H9 (cell line): ENCODE measurements around the gene ADIPOR1. TPM values are rescaled to one million over a fixed set of nuclear protein-coding genes. Genes with fewer than 3 reads are reported as not detected.

Experiments
- DNase-seq: peaks from one replicate; pipeline ENCODE4 v3.0.0-alpha.2; 2017
- H2AFZ ChIP-seq: one replicate; pipeline ENCODE4 v1.6.1; 2013; ENCODE audit warnings: mild to moderate bottlenecking, low read length, control low read depth, moderate library complexity
- H2AK5ac ChIP-seq: 2 replicates; pipeline ENCODE4 v1.6.1; 2013; ENCODE audit warnings: low read length, control low read depth, mixed read lengths; ENCODE audit not compliant: insufficient read length
- H2BK120ac ChIP-seq: one replicate; pipeline ENCODE4 v1.6.1; 2013; ENCODE audit warnings: low read depth, mild to moderate bottlenecking, low read length, control low read depth, inconsistent platforms; ENCODE audit not compliant: poor library complexity, severe bottlenecking
- H2BK12ac ChIP-seq: 2 replicates; pipeline ENCODE4 v1.6.1; 2013; ENCODE audit warnings: low read length, control low read depth, mixed read lengths, low read depth; ENCODE audit not compliant: insufficient read length
- H2BK15ac ChIP-seq: 2 replicates; pipeline ENCODE4 v1.6.1; 2013; ENCODE audit warnings: low read depth, low read length, control low read depth
- H2BK20ac ChIP-seq: one replicate; pipeline ENCODE4 v1.6.1; 2013; ENCODE audit warnings: low read depth, mild to moderate bottlenecking, low read length, control low read depth, inconsistent platforms; ENCODE audit not compliant: poor library complexity, severe bottlenecking
- H2BK5ac ChIP-seq: 2 replicates; pipeline ENCODE4 v1.6.1; 2013; ENCODE audit warnings: low read length, control low read depth, mixed read lengths; ENCODE audit not compliant: insufficient read length
- H3K14ac ChIP-seq: 2 replicates; pipeline ENCODE4 v1.6.1; 2013; ENCODE audit warnings: low read length, control low read depth; ENCODE audit not compliant: insufficient read depth
- H3K18ac ChIP-seq: 2 replicates; pipeline ENCODE4 v1.6.1; 2013; ENCODE audit warnings: low read depth, mild to moderate bottlenecking, mixed read lengths, low read length, control low read depth; ENCODE audit not compliant: insufficient read length
- H3K23ac ChIP-seq: 2 replicates; pipeline ENCODE4 v1.6.1; 2013; ENCODE audit warnings: low read length, control low read depth, mixed read lengths, low read depth; ENCODE audit not compliant: insufficient read length
- H3K23me2 ChIP-seq: 2 replicates; pipeline ENCODE4 v1.6.1; 2013; ENCODE audit warnings: low read depth, mild to moderate bottlenecking, mixed read lengths, low read length, control low read depth; ENCODE audit not compliant: insufficient read length, poor library complexity, severe bottlenecking
- H3K27ac ChIP-seq: 2 replicates; pipeline ENCODE4 v1.5.1; 2013; ENCODE audit warnings: low read length, control low read depth, mixed read lengths, low read depth; ENCODE audit not compliant: insufficient read length
- H3K27me3 ChIP-seq: 2 replicates; pipeline ENCODE4 v1.6.1; 2013; ENCODE audit warnings: low read length, control low read depth, inconsistent platforms; ENCODE audit not compliant: insufficient read depth
- H3K4ac ChIP-seq: 2 replicates; pipeline ENCODE4 v1.6.1; 2013; ENCODE audit warnings: low read depth, mild to moderate bottlenecking, control low read depth, inconsistent platforms, low read length, moderate library complexity
- H3K4me1 ChIP-seq: 2 replicates; pipeline ENCODE4 v1.6.1; 2013; ENCODE audit warnings: low read length, control low read depth, inconsistent platforms; ENCODE audit not compliant: insufficient read depth
- H3K4me2 ChIP-seq: 2 replicates; pipeline ENCODE4 v1.6.1; 2013; ENCODE audit warnings: low read length, control low read depth, mixed read lengths; ENCODE audit not compliant: insufficient read length, insufficient read depth
- H3K56ac ChIP-seq: 2 replicates; pipeline ENCODE4 v1.6.1; 2013; ENCODE audit warnings: low read depth, mild to moderate bottlenecking, mixed read lengths, low read length, control low read depth; ENCODE audit not compliant: insufficient read length
- H3K79me1 ChIP-seq: 2 replicates; pipeline ENCODE4 v1.6.1; 2013; ENCODE audit warnings: low read depth, mild to moderate bottlenecking, moderate library complexity, low read length, control low read depth, inconsistent platforms; ENCODE audit not compliant: insufficient read depth, poor library complexity, severe bottlenecking
- H3K79me2 ChIP-seq: 2 replicates; pipeline ENCODE4 v1.6.1; 2013; ENCODE audit warnings: low read length, control low read depth, inconsistent platforms; ENCODE audit not compliant: insufficient read depth
- H3K9ac ChIP-seq: 2 replicates; pipeline ENCODE4 v1.6.1; 2013; ENCODE audit warnings: low read length, control low read depth, mixed read lengths; ENCODE audit not compliant: insufficient read length; ENCODE audit errors: extremely low read depth
- H3K9me3 ChIP-seq: one replicate; pipeline ENCODE4 v1.6.1; 2013; ENCODE audit warnings: low read depth, low read length, inconsistent platforms; ENCODE audit not compliant: control insufficient read depth
- H3T11ph ChIP-seq: one replicate; pipeline ENCODE4 v1.6.1; 2013; ENCODE audit warnings: mild to moderate bottlenecking, low read length, control low read depth, inconsistent platforms
- H4K20me1 ChIP-seq: one replicate; pipeline ENCODE4 v1.6.1; 2013; ENCODE audit not compliant: control insufficient read depth, insufficient read length, insufficient read depth
- H4K5ac ChIP-seq: 2 replicates; pipeline ENCODE4 v1.6.1; 2013; ENCODE audit warnings: low read depth, mild to moderate bottlenecking, mixed read lengths, low read length, control low read depth; ENCODE audit not compliant: insufficient read length
- H4K8ac ChIP-seq: replicated peaks from 2 replicates; pipeline ENCODE4 v1.6.1; 2013; ENCODE audit warnings: low read length, control low read depth, mixed read lengths, low read depth; ENCODE audit not compliant: insufficient read length
- H4K91ac ChIP-seq: 2 replicates; pipeline ENCODE4 v1.6.1; 2013; ENCODE audit warnings: low read depth, mild to moderate bottlenecking, moderate library complexity, mixed read lengths, low read length, control low read depth; ENCODE audit not compliant: insufficient read length
- H3K27ac Mint-ChIP-seq, 3 experiments: 2 replicates in 2 of 3; 3 replicates in 1 of 3; pipeline ENCODE4 v1.8.0; 2020 to 2021; ENCODE audit warnings: mixed read lengths in 3 of 3, mild to moderate bottlenecking in 1 of 3, moderate library complexity in 1 of 3
- H3K27me3 Mint-ChIP-seq: 2 replicates; pipeline ENCODE4 v1.8.0; 2021; ENCODE audit warnings: low read depth, mild to moderate bottlenecking, moderate library complexity, mixed read lengths
- H3K36me3 Mint-ChIP-seq, 3 experiments: 2 replicates in 2 of 3; 3 replicates in 1 of 3; pipeline ENCODE4 v1.8.0; 2020 to 2021; ENCODE audit warnings: low read depth in 3 of 3, mixed read lengths in 3 of 3; ENCODE audit not compliant: insufficient read depth in 1 of 3
- H3K4me1 Mint-ChIP-seq, 2 experiments: 2 replicates each; pipeline ENCODE4 v1.8.0; 2020; ENCODE audit warnings: mixed read lengths in 2 of 2
- H3K4me3 Mint-ChIP-seq, 2 experiments: 2 replicates in 1 of 2; 3 replicates in 1 of 2; pipeline ENCODE4 v1.8.0; 2020 to 2021; ENCODE audit warnings: mild to moderate bottlenecking in 2 of 2, mixed read lengths in 2 of 2, moderate library complexity in 1 of 2
- H3K9me3 Mint-ChIP-seq, 2 experiments: 2 replicates in 1 of 2; 3 replicates in 1 of 2; pipeline ENCODE4 v1.8.0; 2020; ENCODE audit warnings: mild to moderate bottlenecking in 2 of 2, mixed read lengths in 2 of 2, moderate library complexity in 1 of 2
- total RNA-seq: library from RNA; stranded (reverse); gene quantifications from 2 replicates; pipeline ENCODE4 v1.2.1, GENCODE V29; 2021
- TF ChIP-seq, protein P1 (sequence below): fragments of 200-600 bp; sonication (generic); conservative IDR thresholded peaks from 3 replicates; pipeline ENCODE4 v1.8.0; 2021; ENCODE audit warnings: antibody characterized with exemption, mild to moderate bottlenecking

The ADIPOR1 gene
- total RNA-seq, 1 experiment from 2014 or later: 65.0 TPM

GRCh38 chr1:202953392-202953791, 4.7 kb downstream of the ADIPOR1 start:
- Histone ChIP-seq H3K27ac (no peak overlapping the region), H2AK5ac (no peak overlapping the region), H2BK20ac (no peak overlapping the region), H3K23ac (no peak overlapping the region), H4K5ac (no peak overlapping the region), H3K23me2 (peaks cover 6% of the 10 kb centered on the region), H3K9ac (no peak overlapping the region), H4K8ac (no peak overlapping the region), H3K27me3 (no peaks in the 10 kb centered on the region), H2AFZ (no peak overlapping the region), H2BK5ac (no peak overlapping the region), H3K79me2 (peaks cover 13% of the 10 kb centered on the region; the same call in 1 of the 2 replicates), H3K4me1 (no peaks in the 10 kb centered on the region), H3K4ac (no peak overlapping the region), H2BK15ac (no peak overlapping the region), H2BK120ac (no peak overlapping the region), H2BK12ac (no peak overlapping the region), H3K4me2 (no peak overlapping the region), H3K56ac (no peak overlapping the region), H4K20me1 (no peaks in the 10 kb centered on the region), H3K79me1 (peaks cover 10% of the 10 kb centered on the region), H4K91ac (no peak overlapping the region), H3K14ac (no peak overlapping the region), H3K18ac (no peak overlapping the region), H3K9me3 (no peaks in the 10 kb centered on the region), H3T11ph (no peak overlapping the region)
- no peaks in the 10 kb centered on the region for H3K27me3 Mint-ChIP-seq
- no peak overlapping the region for H3K4me3 Mint-ChIP-seq
- H3K27ac Mint-ChIP-seq: no peak overlapping the region
- H3K9me3 Mint-ChIP-seq: no peaks in the 10 kb centered on the region
- H3K4me1 Mint-ChIP-seq: peaks cover 11 to 12% of the 10 kb centered on the region in 2 experiments
- no peak for DNase-seq
- H3K36me3 Mint-ChIP-seq: peaks cover 9 to 23% (median 19%) of the 10 kb centered on the region in 3 experiments; a peak in 6 of 7 replicates
- TF ChIP-seq, protein P1, sequence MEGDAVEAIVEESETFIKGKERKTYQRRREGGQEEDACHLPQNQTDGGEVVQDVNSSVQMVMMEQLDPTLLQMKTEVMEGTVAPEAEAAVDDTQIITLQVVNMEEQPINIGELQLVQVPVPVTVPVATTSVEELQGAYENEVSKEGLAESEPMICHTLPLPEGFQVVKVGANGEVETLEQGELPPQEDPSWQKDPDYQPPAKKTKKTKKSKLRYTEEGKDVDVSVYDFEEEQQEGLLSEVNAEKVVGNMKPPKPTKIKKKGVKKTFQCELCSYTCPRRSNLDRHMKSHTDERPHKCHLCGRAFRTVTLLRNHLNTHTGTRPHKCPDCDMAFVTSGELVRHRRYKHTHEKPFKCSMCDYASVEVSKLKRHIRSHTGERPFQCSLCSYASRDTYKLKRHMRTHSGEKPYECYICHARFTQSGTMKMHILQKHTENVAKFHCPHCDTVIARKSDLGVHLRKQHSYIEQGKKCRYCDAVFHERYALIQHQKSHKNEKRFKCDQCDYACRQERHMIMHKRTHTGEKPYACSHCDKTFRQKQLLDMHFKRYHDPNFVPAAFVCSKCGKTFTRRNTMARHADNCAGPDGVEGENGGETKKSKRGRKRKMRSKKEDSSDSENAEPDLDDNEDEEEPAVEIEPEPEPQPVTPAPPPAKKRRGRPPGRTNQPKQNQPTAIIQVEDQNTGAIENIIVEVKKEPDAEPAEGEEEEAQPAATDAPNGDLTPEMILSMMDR: no peak
